CD4-positive, alpha-beta T cell treated with Interleukin-4 for 1 hour (primary cell): ENCODE data around the gene ACBD6.

Experiments
- DNase-seq, 2 donors: peaks; one replicate each; pipeline ENCODE4 v3.0.0-alpha.2; 2020 to 2022

ACBD6 gene

DNA sequence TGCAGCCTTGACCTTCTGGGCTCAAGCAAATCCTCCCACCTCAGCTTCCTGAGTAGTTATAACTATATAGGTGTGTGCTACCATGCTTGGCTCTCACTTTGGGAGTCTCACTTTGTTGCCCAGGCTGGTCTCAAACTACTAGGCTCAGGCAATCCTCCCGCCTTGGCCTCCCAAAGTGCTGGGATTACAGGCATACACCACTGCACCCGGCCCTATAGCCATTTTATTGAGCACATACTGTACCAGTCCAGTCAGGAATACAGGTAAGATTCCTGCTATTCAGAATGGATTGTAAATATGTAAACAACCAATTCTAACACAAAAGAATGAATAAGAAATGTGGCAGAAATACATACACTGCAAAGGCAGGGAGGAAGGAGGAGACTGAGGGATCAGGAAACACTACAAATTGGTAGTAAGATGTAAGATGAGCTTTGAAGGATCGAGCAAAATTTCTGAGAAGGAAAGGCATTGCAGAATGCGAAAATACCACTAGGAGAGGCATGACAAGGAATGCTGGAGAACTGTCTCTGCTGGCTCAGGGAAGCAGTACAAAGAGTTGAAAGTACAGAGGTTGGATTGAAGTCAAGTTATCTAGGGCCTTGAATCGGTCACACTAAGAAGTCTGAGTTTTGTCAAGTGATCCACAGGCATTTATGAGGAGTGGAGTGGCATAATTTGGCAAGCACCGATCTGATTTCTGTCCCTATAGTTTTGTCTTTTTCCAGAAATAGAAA lies 211.9 kb downstream of the ACBD6 start:
- no peak for DNase-seq

DNA sequence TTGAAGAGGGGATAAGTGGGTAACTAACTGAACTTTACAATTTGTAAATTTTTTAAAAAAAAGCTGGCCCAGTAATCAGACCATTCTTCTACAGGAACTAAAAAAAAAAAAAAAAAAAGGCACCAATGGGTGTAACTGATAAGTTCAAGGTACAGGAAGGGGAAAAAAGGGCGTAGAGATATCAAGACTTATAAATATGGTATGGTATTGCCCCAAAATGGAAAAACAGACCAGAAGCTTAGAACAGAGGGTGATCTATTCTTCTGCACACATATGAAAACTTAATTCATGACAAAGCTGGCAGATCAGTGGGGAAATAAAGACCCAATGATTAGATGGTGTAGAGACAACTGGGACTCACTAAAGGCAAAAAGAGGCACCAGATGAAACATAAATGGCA lies 213.4 kb downstream of the ACBD6 start:
- DNase-seq = no peak

DNA sequence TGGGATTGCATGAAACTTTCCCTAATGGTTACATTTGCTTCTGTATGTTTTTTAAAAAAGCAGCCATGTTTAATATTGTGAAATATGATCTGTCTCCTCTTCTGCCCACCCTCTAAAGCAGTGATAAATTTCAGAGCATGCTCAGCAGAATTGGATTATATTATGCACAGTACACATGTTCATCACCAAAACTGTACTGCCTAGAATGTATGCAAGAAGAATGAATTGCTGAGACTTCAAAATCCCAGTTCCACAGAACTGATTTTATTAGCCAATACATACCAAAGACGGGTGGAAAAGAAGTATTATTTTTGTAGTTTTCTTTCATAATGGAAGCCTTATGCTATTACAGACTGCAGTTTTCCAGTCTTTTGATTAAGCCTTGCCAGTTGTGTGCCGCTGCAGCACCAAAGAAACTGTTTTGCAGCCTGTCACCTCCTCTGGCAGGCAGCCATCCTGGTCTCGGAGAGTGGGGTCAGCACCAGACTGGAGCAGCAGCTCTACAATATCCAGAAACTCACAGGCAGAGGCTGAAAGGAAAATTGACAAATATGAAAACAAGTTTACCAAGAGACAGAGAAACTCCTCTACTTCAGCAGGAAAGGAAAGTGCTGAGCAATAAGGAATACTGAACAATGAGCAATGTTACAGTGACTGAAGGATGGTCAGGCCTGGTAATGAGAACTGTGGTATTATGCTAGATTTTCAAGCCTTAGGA lies 214.2 kb downstream of the ACBD6 start:
- DNase-seq = no peak

DNA sequence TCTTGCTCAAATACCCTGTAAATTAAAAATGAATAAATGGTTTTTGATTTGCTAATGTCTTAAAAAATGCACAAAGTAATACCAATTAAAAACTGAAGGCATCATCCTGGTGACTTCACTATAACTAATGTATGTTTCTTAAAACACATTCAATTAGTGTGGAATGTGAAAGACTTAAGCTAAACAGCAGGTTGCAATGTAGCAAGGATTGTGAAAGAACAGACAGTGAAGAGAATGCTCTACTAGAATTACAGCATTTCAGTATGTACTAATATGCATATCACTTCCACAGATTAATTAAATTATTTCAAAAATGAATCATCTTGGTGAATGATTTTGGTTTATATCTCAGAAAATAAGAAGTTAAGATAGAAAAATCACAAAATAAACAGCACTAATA lies 216.0 kb downstream of the ACBD6 start:
- no peak for DNase-seq

DNA sequence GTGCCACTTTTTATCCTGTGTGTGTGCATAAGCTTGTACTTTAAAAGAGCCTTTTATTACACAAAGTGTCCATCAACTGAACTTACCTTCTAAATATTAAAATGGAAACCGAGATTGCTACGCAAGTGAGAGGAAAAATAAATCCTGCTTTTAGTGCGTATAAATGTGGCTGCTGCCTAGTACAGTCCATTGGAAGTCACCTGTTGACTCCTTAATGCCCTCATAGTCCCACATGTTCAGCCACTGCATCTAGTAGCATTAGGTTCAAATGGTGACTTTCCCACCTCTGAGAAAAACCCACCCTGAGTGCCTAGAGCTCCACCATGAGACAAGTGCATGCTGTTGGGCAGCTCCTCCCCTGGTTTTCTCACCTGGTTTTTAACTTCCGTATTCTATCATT lies 219.3 kb downstream of the ACBD6 start:
- DNase-seq = no peak

DNA sequence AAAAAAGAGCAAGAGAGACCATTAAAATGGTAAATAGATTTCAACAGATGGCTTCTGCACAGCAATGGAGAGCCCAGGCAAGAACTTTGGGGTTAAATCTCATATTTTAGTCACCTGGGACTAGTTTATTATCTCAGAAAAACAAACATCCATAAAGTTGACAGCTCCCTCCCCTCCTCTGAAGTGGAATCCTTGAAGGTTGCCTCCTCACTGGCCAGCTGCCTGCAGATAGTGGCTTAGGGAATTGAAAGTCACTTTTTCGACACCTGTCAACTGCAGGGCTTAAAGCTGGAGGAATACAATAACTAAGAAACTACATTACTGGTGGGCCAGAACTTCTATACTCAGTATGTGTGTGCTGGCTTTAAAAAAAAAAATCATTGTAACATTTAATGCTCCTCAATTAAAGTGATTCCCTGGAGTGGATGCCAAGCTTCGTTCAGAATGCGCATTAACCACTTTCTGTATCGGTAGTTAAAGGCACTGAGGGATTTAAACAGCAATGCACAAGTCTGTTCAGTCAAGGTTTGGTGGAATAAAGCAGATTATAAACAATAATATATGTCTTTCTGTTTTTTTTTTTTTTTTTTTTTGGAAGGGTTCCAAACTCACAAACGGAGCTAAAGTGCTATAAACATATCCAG lies 219.9 kb downstream of the ACBD6 start:
- no peak for DNase-seq

DNA sequence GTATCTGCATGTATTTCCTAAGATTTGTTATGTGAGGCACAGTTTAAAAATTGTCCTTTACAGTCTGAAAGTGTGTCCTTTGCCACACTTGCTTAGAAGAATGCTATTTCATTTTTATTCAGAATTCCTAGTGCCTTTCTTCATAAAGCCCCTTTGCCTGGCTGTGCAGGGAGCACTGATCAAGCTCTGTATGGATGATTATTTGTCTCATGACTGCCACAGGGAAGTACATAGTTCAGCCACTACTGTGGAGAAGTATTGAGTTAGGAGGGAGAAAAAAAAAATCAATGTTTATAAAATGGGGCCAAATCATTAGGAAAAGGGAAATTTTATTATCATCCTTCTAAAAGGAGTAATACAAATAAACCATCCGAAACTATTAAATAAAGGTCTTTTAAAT lies 220.9 kb downstream of the ACBD6 start:
- no peak for DNase-seq

DNA sequence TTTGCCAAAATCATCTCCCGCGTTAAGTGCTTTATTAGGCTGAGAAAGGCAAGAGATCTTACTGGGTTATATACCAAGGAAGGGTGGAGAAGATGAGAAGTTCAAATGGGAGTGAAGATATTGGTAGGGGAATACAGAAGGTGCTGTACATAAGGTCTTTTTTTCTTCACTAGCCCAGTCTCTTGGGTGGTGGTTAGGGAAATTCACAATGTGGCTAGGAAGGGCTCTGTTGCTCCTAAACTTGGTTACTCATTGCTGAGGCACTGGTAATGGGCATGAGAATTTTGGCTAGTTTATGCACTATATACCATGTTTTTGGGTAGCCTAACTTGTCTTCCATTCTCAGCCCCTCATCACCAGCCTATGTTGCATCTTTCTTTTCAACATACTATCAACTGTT lies 221.8 kb downstream of the ACBD6 start:
- DNase-seq = no peak

DNA sequence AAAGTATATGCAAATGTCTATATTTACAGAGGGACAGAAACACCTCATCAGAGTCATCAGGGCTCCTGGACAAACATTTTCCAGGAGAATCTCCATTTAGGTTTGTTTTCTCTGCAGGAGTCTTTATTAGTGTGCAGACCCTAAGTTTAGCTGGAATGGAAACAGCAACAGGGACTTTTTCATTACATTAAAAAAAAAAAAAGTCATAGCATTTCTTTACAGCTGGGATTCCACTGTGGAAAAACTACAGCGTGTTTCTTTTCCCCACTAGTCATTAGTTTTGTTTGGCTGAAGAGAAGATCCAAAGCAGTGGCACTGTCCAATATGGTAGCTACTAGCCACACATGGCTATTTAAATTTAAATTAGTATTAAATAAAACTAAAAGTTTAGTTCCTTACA lies 222.7 kb downstream of the ACBD6 start:
- DNase-seq = no peak

DNA sequence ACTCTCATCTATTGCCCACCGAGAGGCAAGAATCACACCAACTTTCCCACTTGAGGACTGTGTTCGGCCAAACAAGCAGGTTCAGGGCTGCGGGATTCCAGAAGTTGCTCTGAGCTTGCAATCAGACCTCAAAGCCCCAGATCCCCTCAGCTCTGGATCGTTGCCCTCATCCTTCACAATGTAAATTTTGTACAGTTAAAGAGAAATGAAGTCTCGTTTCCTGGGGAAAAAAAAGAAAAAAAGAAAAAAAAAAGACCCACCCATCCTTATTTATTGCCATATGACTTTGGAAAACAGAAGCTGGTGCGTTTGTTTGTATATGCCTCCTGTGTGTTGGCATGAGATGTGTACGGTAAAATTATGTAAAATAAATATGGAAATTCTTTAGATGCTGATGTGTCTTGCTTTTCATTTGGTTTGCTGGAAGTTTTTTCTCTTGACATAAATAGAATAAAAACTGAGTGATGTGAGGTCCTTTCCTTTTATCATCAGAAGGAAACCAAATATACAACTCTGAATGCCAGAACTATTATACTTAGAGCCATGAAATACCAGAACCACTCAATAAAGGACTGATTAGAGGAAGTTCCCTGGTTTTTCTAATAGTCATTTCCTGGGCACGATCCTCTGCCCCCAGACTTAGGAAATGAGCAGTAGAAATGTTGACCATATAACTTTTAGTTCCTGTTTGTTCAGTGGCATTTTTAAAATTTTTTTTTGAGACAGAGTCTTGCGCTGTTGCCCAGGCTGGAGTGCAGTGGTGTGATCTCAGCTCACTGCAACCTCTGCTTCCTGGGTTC lies 223.6 kb downstream of the ACBD6 start:
- peak; percentile 4 to 26 for DNase-seq

DNA sequence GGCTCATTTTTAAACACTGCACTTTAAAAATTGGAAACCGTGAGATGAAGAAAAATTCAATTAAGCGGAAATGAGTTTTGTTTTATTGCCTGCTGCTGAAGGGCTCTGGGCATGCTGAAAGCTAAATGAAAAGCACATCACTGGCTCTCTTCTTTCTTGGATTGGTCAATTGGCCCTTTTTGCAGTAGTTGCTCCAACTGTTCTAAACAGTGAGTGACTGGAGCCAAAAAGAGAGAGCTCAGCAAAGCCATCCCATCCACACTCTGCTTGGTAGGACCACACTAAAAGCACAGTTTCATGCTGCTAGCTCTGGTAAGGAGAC lies 224.2 kb downstream of the ACBD6 start:
- DNase-seq = no peak

DNA sequence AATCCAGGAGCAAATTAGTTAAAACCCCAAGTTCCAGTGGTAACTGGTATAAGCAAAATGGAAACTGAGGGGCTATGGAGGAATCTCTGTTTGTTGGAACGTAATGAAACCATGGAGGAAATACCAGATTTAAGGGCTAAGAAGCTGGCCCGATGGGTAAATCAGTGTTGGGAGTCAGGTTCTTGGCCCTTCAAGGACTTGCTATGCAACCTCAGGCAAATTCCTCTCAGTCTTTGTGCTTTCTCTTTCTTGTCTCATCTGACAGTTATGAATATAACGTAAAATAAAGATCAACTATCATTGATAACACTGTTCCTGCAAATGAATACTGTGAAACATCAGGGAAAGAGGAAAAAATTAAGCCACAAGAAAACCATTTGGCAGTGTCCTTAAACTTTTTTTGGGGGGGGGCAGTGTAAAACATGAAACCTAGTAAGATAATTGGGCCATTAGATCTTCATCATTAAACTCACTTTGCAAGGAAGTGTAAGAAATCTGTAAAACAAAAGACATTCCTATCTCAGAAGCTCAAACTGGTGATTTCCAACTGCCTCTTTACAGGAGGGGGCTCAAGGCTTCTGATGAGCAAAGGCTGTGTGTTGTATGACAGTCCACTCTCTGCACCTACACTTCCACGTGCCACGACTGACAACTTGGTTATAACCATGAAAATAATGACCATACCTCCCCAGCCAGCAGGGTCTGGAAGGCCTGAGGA lies 224.7 kb downstream of the ACBD6 start:
- DNase-seq = no peak

DNA sequence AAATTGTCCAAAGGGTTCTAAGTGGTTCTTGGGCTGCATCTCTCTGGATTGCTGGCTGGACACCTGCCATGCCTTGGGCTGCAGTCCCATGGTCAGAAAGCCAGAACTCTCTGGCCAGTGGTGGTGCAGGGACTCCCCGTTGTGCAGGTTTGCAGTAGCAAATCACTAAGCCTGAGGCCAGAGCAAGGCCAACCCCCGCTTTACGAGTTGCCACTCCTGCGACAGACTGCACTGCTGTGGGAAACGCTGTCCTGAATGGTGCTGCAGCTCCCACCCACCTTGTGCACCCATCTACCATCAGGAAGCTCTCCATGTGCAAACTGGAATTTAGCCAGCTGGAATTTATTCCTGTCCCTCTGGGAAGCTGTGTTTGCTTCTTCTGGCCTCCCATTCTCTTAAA lies 226.7 kb downstream of the ACBD6 start:
- no peak for DNase-seq

DNA sequence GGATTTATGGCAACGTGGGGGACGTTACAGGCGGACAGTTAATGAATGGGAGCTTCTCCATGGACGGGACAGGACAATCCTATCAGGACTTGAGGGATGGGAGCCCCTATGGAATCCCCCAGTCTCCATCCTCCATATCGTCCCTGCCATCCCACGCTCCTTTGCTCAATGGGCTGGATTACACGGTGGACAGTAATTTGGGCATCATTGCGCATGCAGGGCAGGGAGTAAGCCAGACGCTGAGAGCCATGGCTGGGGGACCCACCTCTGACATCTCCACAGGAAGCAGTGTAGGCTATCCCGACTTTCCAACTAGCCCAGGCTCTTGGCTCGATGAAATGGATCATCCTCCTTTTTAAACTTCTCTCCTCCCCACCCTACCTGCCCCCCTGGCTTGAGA lies 228.2 kb downstream of the ACBD6 start:
- no peak for DNase-seq

DNA sequence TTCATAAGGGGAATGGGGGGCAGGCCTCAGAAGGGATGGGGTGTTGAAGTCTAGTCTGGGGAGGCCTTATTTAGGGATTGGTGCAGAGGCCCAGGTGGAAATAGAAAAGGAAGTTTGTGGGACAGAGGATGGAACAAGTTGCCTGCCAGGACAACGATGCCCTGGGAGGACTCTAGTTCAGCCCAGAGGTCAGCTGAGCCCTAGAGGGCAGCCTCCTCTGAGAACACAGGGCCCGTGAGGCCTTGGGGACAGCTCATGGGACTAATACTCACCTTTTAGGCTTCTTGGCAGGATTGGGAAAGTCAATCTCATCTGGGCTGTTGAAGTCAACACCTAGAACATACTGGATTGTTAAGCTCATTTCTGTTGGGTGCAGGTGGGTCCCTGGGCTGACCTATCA lies 229.3 kb downstream of the ACBD6 start:
- DNase-seq = no peak

DNA sequence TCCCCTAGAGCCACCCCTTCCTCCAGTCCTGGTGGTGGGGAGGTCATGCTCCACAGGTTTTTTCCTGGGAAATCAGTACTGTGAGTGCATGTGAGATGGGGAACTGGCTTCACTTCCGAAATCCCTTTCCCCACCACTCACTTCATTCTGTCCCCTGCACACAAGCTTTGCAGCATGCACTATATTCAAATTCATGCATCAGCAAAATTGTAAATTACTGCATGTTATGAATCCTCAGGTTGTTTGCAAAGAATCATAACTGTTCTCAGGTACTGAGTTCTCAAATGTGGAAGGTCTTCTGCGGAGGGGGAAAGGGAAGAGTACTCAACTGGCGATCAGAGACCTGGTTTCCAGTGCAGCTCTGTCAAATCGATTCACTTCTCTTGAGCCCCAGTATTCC lies 230.0 kb downstream of the ACBD6 start:
- DNase-seq = no peak

DNA sequence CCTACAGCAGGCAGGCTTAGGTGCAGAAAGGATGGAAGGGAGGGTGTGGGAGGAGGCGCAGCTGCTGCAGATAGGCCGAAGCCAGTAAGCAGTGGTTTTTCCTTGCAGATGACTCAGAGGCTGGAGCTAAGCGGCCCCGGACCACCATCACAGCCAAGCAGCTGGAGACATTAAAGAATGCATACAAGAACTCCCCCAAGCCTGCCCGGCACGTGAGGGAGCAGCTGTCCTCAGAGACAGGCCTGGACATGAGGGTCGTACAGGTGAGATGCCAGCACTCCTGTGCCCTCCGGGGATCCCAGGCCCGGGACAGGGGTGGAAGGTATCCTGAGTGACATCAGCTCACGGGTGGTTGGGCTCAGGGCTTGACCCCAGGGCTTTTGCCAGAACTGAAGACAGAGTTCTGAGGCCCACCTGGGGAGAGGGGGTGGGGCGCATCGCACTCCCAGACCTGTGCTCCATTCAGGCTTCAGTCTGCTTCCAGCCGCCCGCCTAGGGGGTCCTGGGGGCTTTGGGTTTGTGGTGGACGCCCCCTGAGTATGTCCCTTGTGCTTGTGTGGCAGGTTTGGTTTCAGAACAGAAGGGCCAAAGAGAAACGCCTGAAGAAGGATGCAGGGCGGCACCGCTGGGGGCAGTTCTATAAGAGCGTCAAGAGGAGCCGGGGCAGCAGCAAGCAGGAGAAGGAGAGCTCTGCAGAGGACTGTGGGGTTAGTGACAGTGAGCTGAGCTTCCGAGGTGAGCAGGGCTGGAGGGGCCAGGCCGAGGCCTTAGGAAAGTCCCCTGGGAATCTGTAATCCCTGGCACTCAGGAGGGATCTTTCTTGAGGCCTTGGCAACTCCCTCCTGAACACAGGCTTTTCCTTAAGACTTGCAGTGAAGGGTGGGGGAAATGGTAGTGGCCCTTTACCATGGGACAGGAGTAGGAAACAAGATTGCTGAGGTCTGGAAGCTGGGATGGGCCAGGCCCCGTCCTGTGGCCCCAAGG lies 230.8 kb downstream of the ACBD6 start:
- DNase-seq = no peak

DNA sequence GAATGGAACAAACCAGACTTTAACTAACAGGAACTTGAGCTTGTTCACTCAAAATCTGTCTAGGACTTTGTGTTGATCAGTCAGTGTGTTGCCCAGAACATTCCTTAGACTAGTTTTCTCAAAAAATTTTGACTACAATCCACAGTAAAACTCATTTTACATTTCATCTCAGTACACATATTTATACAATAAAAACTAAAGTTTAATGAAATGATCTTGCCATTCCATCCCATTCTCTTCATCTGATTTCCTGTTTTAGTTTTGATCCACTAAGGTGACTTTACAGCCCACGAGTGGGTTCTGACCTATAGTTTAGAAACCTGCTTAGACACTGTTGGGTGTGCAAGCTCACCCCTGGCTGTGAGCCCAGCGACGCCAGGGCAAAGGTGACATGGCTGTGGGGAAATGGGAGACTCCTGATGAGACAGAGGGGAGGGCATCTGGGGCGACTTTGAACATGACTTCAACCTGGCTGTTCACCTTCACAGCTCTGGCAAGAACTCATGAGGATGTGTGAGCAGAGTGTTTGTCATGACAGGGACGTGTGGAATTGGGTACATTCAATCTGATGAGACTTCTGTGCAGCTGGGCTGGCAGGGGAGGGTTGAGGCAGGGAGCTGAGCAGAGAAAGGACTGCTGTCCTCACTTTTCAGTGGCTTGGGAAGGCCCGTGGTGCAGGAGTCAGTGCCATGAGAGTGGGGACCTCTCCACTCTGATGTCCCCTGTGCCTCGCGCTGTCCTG lies 231.7 kb downstream of the ACBD6 start:
- no peak for DNase-seq

DNA sequence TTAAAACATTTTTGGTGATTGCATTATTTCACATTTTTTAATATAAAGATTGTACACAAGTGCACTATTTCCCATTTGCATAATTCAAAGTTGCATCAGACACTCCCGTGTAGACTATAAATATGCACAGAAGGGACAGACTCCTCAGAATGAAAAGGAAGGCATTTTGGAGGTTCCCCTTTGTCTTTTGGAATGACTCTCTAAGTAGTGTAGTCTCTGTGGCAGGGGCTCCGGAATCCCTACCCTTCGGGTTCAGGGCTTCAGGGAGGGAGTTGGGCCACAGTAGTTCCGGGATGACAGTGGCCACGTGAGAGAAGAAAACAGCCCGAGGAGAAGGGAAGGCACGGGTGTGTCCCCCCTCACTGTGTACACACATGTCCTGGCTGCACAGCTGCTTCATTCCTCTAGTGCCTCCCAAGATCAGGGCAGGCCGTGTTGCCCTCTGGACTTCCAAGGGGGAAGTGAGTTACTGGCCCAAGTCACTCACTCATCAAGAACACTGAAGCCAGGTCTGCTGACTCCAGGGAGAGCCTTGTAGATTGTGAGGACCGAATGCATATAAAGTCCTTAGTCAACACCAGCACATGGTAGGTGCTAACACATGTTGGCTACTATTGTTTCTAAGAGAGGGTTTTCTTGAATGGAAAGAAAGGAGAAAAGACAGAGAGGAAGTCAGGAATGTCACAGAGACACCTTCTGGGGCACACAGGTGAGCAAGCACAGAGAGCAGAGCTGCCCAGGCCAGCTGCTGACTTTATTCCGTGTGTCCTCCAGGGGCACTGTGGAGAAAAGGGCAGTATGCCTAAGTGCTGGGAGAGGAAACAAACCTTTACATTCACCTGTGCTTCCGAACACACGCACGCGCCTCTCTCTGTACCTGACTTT lies 232.5 kb downstream of the ACBD6 start:
- no peak for DNase-seq

DNA sequence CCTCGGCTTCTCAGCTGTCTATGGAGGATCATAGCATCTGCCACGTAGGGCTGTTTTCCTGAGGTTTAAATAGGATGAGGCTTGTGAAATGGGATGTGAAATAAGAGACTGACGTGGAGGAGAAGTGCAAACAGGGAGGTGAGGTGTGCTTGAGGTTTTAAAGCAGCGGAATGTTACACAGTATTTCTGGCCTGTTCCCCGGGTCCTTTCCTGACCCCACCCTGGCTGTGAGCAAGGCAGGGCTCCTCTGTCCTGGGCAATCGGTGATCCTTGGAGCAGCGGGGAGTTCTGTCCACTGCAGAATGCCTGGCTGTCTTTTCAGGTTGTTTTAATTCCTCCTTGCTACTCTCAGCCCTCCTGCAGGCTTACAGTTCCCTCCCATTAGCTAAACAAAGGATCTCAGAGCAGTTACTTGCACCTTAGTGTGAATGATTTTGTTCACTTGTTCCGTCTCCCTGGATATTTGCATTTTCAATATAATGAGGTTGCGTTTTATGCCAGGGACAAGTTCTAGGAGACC lies 233.8 kb downstream of the ACBD6 start:
- DNase-seq = no peak
